Hepatocyte (in vitro differentiated cells): ENCODE measurements around the gene INPP4B.

Experiments used
- EZH2 ChIP-seq: fragments of 200-600 bp; sonication (generic); IDR thresholded peaks from 2 replicates; pipeline ENCODE4 v1.6.1; 2016; ENCODE audit warnings: antibody characterized with exemption, mild to moderate bottlenecking, borderline replicate concordance
- EZH2phosphoT487 ChIP-seq: fragments of 200-600 bp; sonication (generic); IDR thresholded peaks from one replicate; pipeline ENCODE4 v1.6.1; 2018; ENCODE audit warnings: antibody characterized with exemption, mild to moderate bottlenecking, low read depth, moderate library complexity; ENCODE audit not compliant: unreplicated experiment, severe bottlenecking
- TF ChIP-seq, protein P1 (sequence below): fragments of 200-600 bp; sonication (generic); IDR thresholded peaks from 2 replicates; pipeline ENCODE4 v1.5.1; 2016; ENCODE audit warnings: antibody characterized with exemption, mild to moderate bottlenecking; ENCODE audit not compliant: poor library complexity

DNA sequence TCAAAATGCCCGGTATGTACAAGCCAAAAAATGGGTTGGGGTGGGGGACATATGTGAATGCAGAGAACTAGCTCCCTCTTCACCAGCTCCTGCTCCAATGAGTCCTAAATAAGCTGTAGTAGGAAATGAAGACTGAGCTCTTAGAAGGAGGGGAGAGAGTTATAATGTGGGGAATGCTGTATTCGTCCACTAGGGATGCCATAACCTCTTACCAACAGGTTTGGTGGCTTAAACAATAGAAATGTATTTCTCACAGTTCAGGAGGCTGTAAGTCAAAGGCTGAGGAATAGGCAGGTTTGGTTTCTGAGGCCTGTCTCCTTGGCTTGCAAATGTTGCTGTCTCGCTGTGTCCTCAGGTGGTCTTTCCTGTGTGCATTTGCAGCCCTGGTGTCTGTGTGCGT, 4.4 kb upstream of the INPP4B start:
- TF ChIP-seq, protein P1, sequence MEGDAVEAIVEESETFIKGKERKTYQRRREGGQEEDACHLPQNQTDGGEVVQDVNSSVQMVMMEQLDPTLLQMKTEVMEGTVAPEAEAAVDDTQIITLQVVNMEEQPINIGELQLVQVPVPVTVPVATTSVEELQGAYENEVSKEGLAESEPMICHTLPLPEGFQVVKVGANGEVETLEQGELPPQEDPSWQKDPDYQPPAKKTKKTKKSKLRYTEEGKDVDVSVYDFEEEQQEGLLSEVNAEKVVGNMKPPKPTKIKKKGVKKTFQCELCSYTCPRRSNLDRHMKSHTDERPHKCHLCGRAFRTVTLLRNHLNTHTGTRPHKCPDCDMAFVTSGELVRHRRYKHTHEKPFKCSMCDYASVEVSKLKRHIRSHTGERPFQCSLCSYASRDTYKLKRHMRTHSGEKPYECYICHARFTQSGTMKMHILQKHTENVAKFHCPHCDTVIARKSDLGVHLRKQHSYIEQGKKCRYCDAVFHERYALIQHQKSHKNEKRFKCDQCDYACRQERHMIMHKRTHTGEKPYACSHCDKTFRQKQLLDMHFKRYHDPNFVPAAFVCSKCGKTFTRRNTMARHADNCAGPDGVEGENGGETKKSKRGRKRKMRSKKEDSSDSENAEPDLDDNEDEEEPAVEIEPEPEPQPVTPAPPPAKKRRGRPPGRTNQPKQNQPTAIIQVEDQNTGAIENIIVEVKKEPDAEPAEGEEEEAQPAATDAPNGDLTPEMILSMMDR = no peak
- no peak for TF ChIP-seq EZH2
- no peak for TF ChIP-seq EZH2phosphoT487
